Endothelial cell (in vitro differentiated cells): Measurements from ENCODE around the gene FTL. TPM values are rescaled to one million over a fixed set of nuclear protein-coding genes. Genes with fewer than 3 reads are reported as not detected.

Experiments
- DNase-seq: peaks from one replicate; pipeline ENCODE4 v3.0.0; 2021; ENCODE audit warnings: low spot score
- H3K27ac Mint-ChIP-seq: one replicate; pipeline ENCODE4 v1.8.0; 2021; ENCODE audit warnings: mixed read lengths, inconsistent platforms; ENCODE audit not compliant: unreplicated experiment
- H3K27me3 Mint-ChIP-seq: one replicate; pipeline ENCODE4 v1.8.0; 2021; ENCODE audit warnings: mild to moderate bottlenecking, moderate library complexity, mixed read lengths, inconsistent platforms; ENCODE audit not compliant: unreplicated experiment
- H3K36me3 Mint-ChIP-seq: one replicate; pipeline ENCODE4 v1.8.0; 2021; ENCODE audit warnings: mild to moderate bottlenecking, low read depth, mixed read lengths, inconsistent platforms; ENCODE audit not compliant: unreplicated experiment
- H3K4me1 Mint-ChIP-seq: one replicate; pipeline ENCODE4 v1.8.0; 2021; ENCODE audit warnings: mild to moderate bottlenecking, mixed read lengths, inconsistent platforms; ENCODE audit not compliant: unreplicated experiment
- H3K4me3 Mint-ChIP-seq: one replicate; pipeline ENCODE4 v1.8.0; 2021; ENCODE audit warnings: mild to moderate bottlenecking, mixed read lengths, inconsistent platforms; ENCODE audit not compliant: unreplicated experiment
- H3K9me3 Mint-ChIP-seq: one replicate; pipeline ENCODE4 v1.8.0; 2021; ENCODE audit warnings: mixed read lengths, inconsistent platforms; ENCODE audit not compliant: unreplicated experiment
- total RNA-seq: library from RNA; stranded (reverse); fragmentation: NEBNext Ultra II Directional; extraction: Animal tissue kit (Norgen Biotek cat#: 25700); gene quantifications from one replicate; pipeline ENCODE4 v1.2.1, GENCODE V29; 2021; ENCODE audit not compliant: unreplicated experiment
- TF ChIP-seq, protein P1 (sequence below): fragments of 200-600 bp; sonication (generic); IDR thresholded peaks from one replicate; pipeline ENCODE4 v1.5.0; 2021; ENCODE audit warnings: antibody characterized with exemption; ENCODE audit not compliant: unreplicated experiment

The FTL gene
- total RNA-seq, 1 donor from 2014 or later: 1,109 TPM

- TF ChIP-seq, protein P1, sequence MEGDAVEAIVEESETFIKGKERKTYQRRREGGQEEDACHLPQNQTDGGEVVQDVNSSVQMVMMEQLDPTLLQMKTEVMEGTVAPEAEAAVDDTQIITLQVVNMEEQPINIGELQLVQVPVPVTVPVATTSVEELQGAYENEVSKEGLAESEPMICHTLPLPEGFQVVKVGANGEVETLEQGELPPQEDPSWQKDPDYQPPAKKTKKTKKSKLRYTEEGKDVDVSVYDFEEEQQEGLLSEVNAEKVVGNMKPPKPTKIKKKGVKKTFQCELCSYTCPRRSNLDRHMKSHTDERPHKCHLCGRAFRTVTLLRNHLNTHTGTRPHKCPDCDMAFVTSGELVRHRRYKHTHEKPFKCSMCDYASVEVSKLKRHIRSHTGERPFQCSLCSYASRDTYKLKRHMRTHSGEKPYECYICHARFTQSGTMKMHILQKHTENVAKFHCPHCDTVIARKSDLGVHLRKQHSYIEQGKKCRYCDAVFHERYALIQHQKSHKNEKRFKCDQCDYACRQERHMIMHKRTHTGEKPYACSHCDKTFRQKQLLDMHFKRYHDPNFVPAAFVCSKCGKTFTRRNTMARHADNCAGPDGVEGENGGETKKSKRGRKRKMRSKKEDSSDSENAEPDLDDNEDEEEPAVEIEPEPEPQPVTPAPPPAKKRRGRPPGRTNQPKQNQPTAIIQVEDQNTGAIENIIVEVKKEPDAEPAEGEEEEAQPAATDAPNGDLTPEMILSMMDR: no peak
- H3K36me3 Mint-ChIP-seq: peaks cover 23% of the 10 kb centered on the region
- no peaks in the 10 kb centered on the region for H3K9me3 Mint-ChIP-seq
- no peak overlapping the region for H3K27ac Mint-ChIP-seq
- no peak for DNase-seq
- H3K27me3 Mint-ChIP-seq: peaks cover 21% of the 10 kb centered on the region
- H3K4me1 Mint-ChIP-seq: peaks cover 32% of the 10 kb centered on the region
- H3K4me3 Mint-ChIP-seq: no peak overlapping the region
Measured at GRCh38 chr19:48968813-48969218, 3.7 kb downstream of the FTL start.

DNA sequence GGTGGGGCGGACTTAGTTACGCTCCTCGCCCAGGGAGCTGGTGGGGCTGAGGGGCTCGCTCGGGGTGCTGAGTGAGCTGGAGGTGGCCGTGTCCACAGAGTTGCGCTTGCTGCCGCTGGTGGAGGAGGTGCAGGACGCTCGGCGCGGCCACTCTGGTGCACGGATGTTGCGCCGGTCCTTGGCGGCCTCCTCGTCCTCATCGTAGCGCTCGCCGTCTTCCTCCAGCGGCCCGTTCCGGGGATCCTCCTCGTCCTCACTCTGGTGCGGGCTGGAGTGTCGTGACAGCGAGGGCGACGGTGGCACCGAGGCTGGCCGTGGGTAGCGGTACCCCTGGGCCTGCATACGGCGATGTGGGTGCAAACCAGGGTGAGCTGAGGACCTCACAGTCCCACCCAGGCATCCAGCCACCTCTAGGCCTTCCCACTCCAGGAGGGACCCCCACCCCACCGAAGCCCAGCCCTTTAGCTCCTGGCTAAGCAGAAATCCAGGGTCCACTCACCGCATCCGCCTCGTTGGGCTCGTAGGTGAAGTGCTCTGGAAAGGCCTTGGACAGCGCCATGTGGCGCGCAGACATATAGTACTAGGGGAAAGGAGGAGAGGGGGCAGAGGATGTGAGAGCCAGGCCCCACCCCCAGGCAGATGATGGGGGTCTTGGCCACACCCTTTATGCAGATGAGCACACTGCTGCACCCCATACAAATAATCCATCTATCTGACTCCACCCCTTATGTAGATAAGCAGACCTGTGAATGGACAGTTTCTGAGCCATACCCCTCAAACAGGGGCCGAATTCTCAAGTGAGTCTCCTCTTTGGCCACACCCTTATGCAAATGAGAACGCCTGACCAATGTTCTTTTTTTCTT lies 4.4 kb downstream of the FTL start:
- Mint-ChIP-seq H3K27me3 (peaks cover 16% of the 10 kb centered on the region), H3K27ac (no peak overlapping the region), H3K4me1 (peaks cover 25% of the 10 kb centered on the region), H3K4me3 (peak overlapping the region; percentile 63), H3K36me3 (peaks cover 23% of the 10 kb centered on the region), H3K9me3 (no peaks in the 10 kb centered on the region)
- TF ChIP-seq, protein P1: no peak
- DNase-seq: no peak

GRCh38 chr19:48970139-48970766 lies 5.1 kb downstream of the FTL start:
- Mint-ChIP-seq H3K9me3 (no peaks in the 10 kb centered on the region), H3K36me3 (peaks cover 23% of the 10 kb centered on the region), H3K27ac (no peak overlapping the region), H3K27me3 (peaks cover 10% of the 10 kb centered on the region), H3K4me1 (peaks cover 20% of the 10 kb centered on the region), H3K4me3 (peak overlapping the region; percentile 63)
- TF ChIP-seq, protein P1: no peak
- no peak for DNase-seq

DNA sequence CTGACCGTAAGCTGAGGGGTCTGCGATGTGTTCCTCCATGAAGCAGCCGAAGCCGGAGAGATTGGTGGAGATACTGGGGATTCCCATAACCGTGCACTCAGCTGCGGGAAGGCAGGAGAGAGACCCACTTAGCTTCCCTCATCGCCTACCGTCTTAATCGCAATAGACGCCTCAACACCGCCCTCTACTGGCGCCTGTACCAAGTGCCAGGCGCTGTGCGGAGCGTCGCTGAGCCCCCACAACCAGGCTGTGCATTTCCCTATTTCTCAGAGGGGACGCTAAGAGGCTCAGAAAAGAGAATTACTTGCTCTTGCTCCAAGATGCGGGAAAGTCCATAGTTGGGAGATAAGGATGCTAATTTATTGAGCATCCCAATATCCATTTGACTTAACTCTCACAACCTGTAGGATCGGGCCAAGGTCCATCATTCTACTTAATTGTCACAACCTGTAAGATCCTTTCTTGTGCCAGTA lies 5.8 kb downstream of the FTL start:
- Mint-ChIP-seq H3K36me3 (peaks cover 19% of the 10 kb centered on the region), H3K9me3 (no peaks in the 10 kb centered on the region), H3K27ac (no peak overlapping the region), H3K4me3 (no peak overlapping the region), H3K4me1 (peaks cover 13% of the 10 kb centered on the region), H3K27me3 (peaks cover 7% of the 10 kb centered on the region)
- TF ChIP-seq, protein P1: peak; percentile 87
- peak; percentile 89 for DNase-seq
